AG09319 (cell line): ENCODE results near the gene MRPL18.
"Not testable (repeated sequence)": the region's sequence is repeated elsewhere in the genome, so short reads cannot be mapped to it uniquely, and the experiment has no call there.

Source experiments
- DNase-seq: peaks from one replicate; pipeline ENCODE4 v3.0.0-alpha.2; 2010; ENCODE audit warnings: low read depth; ENCODE audit errors: extremely low read depth
- TF ChIP-seq, protein P1 (sequence below): IDR thresholded peaks from 2 replicates; pipeline ENCODE4 v1.5.1; 2011; ENCODE audit warnings: low read depth, mild to moderate bottlenecking, inconsistent platforms, low read length, moderate library complexity

MRPL18 gene

DNA sequence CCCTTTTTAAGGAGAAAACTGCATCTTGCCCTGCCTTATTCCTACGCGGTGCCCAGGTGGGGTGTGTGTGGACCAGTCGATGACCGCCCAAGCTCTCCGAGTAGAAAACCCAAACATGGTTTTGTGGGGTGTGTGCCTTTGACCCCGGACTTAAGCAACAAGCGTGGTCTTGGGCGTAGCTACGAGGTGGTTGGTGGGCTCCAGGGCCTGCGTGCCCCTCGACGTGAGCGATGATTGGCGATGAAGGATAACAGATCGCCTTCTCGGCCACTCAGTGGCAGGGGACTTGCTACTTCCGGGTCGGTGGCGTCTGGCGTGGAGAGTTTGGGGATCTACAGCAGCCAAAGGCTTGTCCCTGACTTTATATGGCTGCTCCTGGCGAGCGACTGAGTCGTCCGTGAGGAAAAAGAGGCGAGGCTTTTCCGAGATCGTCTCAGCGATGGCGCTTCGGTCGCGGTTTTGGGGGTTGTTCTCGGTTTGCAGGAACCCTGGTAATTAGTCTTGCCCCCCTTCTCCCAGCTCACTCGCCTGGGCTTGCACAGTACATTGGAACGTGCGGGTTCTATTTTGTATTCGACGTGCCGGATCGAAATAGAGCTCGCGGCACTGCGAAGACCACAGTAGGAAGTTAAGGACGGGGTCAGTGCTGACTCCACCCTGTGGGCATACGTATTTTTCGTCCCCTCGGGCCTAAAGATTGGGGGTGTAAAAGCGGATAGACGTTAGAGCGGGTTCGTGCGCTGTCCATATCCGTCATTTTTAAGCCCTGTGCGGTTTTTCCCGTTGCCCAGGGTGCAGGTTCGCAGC is at the start of gene MRPL18:
Gene MRPL18, plus strand, starts transcription at position 319 of the 807 bp plus-strand sequence. Its CDS starts 121 bp downstream, at position 440.
- DNase-seq = peak; percentile 96
- TF ChIP-seq, protein P1, sequence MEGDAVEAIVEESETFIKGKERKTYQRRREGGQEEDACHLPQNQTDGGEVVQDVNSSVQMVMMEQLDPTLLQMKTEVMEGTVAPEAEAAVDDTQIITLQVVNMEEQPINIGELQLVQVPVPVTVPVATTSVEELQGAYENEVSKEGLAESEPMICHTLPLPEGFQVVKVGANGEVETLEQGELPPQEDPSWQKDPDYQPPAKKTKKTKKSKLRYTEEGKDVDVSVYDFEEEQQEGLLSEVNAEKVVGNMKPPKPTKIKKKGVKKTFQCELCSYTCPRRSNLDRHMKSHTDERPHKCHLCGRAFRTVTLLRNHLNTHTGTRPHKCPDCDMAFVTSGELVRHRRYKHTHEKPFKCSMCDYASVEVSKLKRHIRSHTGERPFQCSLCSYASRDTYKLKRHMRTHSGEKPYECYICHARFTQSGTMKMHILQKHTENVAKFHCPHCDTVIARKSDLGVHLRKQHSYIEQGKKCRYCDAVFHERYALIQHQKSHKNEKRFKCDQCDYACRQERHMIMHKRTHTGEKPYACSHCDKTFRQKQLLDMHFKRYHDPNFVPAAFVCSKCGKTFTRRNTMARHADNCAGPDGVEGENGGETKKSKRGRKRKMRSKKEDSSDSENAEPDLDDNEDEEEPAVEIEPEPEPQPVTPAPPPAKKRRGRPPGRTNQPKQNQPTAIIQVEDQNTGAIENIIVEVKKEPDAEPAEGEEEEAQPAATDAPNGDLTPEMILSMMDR = no peak

GRCh38 chr6:159742165-159742564 is 48.1 kb upstream of the MRPL18 start:
- no peak for DNase-seq
- TF ChIP-seq, protein P1 = no peak

DNA sequence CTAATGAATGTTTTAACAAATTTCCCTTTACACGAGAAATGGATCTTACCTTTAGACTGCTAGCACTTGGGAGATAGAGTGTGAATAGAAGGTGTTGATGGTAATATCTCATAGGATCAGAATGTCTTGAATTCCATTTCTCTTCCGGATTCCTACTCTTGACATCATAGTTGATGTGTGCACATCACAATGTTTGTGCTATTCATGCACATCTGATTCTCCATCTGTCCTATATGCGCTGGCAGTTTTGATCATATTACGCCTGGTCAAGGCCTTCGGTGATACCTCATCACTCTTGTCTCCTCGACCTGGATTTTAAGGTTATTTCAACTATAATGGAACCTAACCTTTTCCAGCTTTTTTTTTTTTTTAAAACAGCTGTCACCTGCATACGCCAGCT is 45.2 kb upstream of the MRPL18 start:
- no peak for DNase-seq
- TF ChIP-seq, protein P1 = no peak

DNA sequence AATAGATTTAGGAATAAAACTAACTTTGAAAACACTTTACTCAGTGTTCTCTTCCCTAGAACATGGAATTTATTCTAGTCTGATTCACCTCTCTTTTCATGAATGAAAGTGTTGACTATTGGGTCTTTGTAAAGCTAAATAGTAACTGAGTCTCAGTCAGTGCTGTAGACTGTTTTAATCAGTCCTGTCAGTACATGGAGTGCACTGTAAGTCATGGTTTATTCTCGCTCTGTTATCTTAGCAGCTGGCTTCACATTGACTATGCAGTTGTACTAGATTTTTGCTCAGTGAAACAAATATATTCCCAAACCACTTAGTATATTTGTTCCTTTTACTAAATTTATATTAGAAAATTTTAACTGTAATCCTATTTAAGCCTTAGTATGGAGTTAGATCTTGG is 43.5 kb upstream of the MRPL18 start:
- DNase-seq = no peak
- TF ChIP-seq, protein P1 = no peak

DNA sequence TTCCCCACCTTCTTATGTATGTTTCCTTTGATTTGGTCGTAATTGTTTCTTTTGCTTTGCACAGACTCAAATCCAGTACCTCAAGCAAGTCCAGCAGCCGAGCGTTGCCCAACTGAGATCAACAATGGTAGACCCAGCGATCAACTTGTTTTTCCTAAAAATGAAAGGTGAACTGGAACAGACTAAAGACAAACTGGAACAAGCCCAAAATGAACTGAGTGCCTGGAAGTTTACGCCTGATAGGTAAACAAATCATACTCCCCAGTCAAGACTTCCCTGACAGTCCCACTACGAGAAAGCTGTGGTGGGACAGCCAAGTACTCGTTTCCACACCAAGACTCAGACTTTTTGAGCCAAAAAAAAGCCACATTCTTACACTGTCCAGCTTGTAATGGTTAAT is 42.1 kb upstream of the MRPL18 start:
- DNase-seq = not testable (repeated sequence)

GRCh38 chr6:159751448-159751847 is 38.8 kb upstream of the MRPL18 start:
- no peak for DNase-seq

GRCh38 chr6:159753081-159753872 is 37.0 kb upstream of the MRPL18 start:
- TF ChIP-seq, protein P1 = no peak

More at GRCh38 chr6:159751448-159751847, 38.8 kb upstream of the MRPL18 start:
- TF ChIP-seq, protein P1 = no peak

More at GRCh38 chr6:159753081-159753872, 37.0 kb upstream of the MRPL18 start:
- DNase-seq = no peak
